ENCODE measurements around the gene ZNF211.

The ZNF211 gene

GRCh38 chr19:57656346-57656745, 23.4 kb downstream of the ZNF211 start:
- FAIRE-seq: no peak

- FAIRE-seq: no peak
Observed at GRCh38 chr19:57664269-57665127, 31.5 kb downstream of the ZNF211 start.

- no peak for FAIRE-seq
Observed at GRCh38 chr19:57665261-57665806, 32.4 kb downstream of the ZNF211 start.

- FAIRE-seq: no peak
Observed at GRCh38 chr19:57667228-57667627, 34.3 kb downstream of the ZNF211 start.

- FAIRE-seq: no peak
Observed at GRCh38 chr19:57668635-57669034, 35.7 kb downstream of the ZNF211 start, which contains the start of gene ZSCAN4. ZSCAN4 (plus strand) TSS chr19:57668935; CDS start chr19:57676146, 7,211 bp downstream.

DNA sequence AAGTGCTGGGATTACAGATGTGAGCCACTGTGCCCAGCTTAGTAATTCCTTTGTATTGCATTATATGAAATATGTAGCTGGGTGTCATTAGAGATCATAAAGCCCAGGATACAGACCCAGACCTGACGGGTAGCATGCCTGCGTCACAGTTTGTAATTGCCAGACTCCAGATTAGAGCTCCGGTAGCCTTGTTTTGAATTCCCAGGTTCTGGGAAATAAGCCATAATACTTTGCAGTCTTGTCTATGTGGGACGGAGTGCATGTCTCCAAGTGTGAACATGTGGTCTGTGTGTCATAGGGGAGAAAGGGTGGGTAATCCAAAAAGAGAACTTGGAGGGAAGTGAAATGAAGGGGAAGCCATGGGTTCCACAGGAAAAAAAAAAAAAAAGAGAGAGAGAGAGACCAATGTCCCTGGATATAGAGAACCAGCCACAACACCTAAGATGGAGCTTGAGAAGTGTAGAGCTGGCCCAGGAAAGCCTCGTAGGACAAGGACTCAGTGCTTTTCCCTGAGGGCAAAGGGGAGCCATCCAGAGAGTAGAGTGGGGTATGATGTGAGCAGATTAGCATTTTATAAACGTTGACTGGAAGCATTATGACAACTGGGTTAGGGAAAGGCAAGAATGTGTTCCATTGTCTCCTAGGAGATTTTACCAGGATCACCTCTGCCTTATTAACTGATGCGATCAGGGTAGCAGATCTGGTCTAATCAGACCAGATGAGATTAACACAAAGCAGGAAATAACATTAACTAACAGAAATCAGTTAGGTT, 38.3 kb downstream of the ZNF211 start:
- no peak for FAIRE-seq

- FAIRE-seq: no peak
Observed at GRCh38 chr19:57672466-57672865, 39.5 kb downstream of the ZNF211 start.

- FAIRE-seq: no peak
Observed at GRCh38 chr19:57675881-57676280, 42.9 kb downstream of the ZNF211 start.

- no peak for FAIRE-seq
Observed at GRCh38 chr19:57682226-57682766, 49.3 kb downstream of the ZNF211 start.

DNA sequence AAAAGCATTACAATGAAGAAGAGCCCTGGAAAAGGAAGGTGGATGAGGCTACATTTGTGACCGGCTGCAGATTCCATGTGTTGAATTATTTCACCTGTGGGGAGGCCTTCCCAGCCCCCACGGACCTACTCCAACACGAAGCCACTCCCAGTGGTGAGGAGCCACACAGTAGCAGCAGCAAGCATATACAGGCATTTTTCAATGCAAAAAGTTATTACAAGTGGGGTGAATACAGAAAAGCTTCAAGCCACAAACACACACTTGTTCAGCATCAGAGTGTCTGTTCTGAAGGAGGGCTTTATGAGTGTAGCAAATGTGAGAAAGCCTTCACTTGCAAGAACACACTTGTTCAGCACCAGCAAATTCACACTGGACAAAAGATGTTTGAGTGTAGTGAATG, 53.8 kb downstream of the ZNF211 start:
- FAIRE-seq: no peak

DNA sequence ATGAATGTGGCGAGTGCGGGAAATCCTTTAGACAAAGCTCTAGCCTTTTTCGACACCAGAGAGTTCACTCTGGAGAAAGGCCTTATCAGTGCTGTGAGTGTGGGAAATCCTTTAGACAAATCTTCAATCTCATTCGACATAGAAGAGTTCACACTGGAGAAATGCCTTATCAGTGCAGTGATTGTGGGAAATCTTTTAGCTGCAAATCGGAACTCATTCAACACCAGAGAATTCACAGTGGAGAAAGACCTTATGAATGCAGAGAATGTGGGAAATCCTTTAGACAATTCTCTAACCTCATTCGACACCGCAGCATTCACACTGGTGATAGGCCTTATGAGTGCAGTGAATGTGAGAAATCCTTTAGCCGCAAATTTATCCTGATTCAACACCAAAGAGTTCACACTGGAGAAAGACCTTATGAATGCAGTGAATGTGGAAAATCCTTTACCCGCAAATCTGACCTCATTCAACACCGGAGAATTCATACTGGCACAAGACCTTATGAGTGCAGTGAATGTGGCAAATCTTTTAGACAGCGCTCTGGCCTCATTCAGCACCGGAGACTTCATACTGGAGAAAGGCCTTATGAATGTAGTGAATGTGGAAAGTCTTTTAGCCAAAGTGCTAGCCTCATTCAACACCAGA, 54.5 kb downstream of the ZNF211 start:
- no peak for FAIRE-seq

- FAIRE-seq: no peak
Observed at GRCh38 chr19:57688011-57688763, 55.2 kb downstream of the ZNF211 start.

DNA sequence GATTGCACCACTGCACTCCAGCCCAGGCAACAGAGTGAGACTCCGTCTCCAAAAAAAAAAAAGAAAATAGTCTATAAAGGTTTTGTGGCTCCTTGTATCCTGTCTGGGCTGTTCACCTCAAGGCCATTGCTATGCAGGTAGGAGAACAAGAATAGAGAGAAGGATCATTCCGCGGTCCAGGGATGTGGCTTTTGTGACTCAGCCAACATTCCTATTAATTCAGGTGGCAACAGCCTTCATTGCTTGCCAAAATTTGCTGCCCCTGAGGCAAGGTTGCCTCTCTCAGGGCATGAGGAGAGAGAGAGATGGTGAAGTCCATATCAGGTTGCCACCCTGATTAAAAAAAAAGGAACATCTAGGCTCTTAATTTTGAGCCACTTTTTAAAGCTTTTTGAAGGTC, 56.8 kb downstream of the ZNF211 start:
- no peak for FAIRE-seq

All from A204.1 (cell line).